Activated CD8-positive, alpha-beta memory T cell treated with anti-CD3 and anti-CD28 coated beads for 4 hours (primary cell): Measurements from ENCODE around the gene SLC25A29.
A peak's percentile ranks its signal among the peaks of the same experiment; 100 is the strongest.

Source experiments
- DNase-seq, 2 donors: peaks; one replicate each; pipeline ENCODE4 v3.0.0-alpha.2; 2020; ENCODE audit warnings: low read depth in 2 of 2

The SLC25A29 gene

DNA sequence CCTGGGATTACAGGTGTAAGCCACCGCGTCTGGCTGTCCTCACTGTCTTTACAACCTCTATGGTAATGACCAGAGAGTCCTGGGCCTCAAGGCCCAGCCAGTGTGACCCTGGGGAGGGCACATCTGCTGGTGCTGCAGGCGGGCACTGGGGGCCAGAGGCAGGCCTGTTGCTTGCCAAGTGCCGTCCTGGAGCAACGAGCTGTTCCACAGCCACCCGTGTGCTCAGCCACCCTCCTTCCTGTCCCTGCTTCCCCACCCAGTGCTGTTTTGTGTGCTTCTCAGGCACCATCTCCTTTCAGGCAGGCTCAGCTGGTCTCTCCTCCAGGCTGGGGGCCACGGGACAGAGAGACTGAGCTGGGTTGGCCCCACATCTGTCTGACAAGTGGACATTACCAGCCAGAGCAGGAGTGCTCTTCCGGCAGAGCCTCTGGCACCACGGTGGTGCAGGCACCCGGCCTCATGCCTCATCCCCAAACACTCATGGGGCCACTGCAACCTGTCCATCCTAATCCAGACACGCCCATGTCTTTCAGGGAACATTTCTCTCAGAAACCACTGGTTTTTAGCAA is 25.9 kb upstream of the SLC25A29 start:
- no peak for DNase-seq

DNA sequence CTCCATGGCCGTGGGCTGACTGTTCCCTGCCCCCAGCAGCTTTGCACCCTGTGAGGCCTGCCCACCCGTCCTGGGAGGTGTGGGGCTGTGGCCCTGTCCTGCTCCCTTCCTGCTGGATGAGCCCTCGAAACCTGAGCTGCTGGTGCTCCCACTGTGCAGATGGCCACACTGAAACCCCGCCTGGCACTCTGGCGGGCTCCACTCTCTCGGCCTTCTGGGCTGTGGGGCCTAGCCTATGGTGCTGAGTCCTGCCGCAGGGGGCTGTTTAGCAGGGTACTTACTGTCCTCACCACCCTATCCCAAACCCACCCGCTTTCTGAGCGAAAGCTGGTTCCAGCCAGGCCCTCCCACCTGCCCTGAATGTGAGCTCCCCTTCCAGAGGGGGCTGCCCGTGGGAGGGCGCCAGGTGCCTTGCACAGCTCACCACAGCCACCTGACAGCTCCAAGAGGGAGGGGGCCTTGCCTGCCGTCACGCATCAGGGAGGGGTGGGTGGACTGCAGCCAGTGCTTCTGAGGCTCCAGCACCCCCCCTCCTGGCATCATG is 24.2 kb upstream of the SLC25A29 start:
- DNase-seq, result no peak

- DNase-seq, result no peak
Observed at GRCh38 chr14:100330007-100330344, 23.7 kb upstream of the SLC25A29 start.

- DNase-seq, result no peak
Observed at GRCh38 chr14:100329233-100330006, 23.2 kb upstream of the SLC25A29 start.

DNA sequence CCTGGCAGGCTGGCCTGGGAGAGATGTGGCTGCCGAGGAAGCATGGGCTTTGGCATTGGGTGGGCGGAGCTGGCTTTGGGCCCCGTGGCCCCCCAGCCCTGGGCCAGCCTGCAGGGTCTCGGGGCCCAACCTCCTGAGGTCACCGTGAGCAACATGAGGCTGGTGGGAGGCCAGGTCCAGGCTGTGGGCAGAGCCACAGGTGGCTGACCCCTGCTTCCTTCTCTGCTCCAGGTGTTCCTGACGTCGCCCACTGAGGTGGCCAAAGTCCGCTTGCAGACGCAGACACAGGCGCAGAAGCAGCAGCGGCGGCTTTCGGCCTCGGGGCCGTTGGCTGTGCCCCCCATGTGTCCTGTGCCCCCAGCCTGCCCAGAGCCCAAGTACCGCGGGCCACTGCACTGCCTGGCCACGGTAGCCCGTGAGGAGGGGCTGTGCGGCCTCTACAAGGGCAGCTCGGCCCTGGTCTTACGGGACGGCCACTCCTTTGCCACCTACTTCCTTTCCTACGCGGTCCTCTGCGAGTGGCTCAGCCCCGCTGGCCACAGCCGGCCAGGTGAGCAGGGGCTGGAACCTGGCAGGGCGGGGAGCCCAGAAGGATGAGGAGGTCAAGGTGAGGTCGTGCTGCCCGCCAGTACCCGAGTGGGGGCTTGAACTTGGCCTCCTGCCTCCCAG is 22.4 kb upstream of the SLC25A29 start:
- DNase-seq, result no peak

DNA sequence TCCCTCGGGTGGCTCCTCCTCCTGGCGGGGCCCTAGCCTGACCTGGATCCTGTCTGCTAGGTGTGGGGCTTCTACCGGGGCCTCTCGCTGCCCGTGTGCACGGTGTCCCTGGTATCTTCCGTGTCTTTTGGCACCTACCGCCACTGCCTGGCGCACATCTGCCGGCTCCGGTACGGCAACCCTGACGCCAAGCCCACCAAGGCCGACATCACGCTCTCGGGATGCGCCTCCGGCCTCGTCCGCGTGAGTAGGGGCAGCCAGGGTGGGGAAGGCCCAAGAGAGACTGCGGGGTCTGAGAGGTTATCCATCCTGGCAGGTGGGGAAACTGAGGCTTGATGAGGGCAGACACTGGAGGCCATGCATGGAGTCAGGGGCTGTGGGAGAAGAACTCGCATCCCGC is 20.9 kb upstream of the SLC25A29 start:
- DNase-seq, result no peak

DNA sequence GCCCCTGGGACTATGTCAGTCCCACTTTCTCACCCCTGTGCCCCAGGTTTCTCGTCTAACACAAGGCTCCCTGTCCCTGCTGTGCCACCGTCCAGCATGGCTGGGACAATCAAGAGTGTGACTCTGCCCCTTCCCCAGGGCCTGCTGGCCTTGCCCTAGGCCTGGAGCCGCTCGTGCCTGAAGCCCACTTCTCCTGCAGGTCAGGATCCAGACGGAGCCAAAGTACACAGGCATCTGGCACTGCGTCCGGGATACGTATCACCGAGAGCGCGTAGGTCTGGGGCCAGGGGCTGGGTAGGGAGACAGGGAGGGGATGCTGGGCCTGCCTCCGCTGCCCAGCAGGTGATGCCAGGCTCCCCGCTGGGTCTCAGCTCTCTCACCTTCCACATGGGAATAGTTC is 19.7 kb upstream of the SLC25A29 start:
- DNase-seq, result no peak

DNA sequence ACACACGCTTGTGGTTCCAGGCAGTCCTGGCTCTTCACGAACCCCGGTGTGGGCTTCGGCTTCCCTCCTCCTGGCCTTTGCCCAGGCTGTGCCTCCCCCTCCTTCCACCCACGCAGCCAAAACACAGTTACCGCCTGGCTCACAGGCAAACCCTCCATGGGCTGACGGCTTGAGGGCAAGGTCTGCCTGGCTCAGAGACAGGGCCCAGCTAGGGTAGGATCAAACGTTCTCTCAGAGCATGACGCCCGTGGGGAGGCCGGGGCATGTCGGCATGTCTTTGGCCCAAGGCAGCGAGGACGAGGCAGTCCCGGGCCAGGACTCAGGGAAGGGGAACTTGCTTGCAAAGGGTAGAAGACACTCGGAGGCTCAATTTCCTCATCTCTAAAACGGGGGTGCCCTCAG is 19.0 kb upstream of the SLC25A29 start:
- DNase-seq, result no peak

DNA sequence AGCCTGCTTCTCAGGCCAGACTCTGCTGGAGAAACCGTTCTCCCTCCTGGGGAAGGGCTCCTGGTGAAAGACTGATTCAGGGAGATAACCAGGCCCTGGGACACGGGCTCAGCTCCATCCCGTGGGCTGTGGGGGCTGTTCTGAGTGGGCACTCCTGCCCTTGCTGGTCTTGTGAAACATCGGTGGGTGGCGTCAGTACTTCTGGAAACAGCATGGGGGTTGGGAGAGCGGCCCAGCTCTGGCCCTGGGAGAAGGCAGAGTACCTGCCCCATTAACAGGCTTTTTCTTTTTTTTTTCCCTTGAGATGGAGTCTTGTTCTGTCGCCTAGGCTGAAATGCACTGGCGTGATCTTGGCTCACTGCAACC is 17.7 kb upstream of the SLC25A29 start:
- no peak for DNase-seq

DNA sequence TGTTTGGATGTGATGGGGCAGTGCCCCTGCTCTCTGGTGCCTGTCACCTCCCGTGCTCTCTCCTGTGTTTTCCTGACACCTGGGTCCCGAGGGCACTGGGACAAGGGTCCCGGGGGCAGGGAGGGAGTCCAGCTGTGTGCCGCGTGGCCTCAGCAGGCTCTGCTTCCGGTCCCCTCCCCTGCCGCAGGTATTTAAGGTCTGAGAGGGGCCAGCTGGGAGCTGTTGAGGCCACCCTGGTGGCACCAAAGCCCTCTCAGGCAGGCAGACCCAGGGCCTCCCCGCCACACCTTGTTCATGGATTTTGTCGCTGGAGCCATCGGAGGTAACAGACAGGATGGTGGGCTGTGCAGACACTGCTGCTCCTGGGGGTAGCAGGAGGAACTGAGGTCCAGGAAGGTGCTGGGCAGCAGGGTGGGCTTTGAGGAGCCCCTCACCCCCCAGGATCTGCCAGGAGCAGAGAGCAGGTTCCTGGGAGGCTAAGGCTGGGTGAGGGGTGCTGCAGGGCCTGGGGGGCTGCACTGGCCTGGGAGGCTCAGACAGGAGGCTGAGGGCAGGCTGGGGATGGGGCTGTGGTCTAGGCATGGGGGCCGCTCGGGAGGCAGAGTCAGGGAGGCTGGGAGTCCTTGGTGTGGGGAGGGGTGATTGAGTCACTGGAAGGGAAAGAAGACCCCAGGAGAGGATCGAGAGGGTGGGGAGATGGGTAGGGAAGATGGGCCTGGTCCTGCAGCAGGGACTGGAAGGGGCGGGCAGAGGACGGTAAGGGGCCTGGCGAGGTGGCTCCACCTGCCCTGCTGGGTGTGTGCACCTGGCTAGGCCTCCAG is 17.1 kb upstream of the SLC25A29 start, which contains the start of gene SLC25A47:
SLC25A47 (plus strand) TSS at position 219 of the 821 bp plus-strand sequence; CDS start at position 295, 76 bp downstream.
- no peak for DNase-seq

GRCh38 chr14:100322138-100322957 is 16.1 kb upstream of the SLC25A29 start:
- DNase-seq, result no peak

DNA sequence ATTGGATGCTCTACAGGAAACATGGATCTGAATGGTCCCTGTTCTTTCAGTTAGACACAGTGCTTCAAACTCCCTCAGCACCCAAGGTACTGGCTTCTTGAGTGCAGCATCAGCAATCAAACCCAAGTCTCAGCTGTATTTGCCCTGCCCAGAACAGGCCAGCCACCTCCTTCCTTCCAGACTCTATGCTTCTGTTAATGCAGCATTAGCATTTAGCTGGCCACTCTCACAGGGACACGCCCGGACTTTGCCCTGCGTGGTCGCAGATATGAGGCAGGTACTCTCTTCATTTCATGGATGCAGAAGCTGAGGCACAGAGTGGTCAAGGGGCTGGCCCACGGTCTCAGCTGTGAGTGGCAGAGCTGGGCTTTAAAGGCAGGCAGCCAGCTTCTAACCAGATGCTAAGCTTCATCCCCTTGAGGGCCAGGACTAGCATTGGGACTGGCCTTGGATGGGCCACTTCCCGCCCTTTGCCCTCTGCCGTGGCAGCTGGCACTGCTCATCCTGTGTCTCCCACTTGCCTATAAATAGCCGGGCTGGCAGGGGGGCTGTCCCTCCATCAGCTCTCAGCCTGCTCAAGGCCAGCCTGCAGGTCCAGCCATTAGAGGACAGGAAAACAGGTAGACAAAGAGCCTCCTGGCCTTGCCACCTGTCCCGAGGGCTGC is 15.4 kb upstream of the SLC25A29 start:
- DNase-seq, result no peak

- DNase-seq, result no peak
Observed at GRCh38 chr14:100320157-100320856, 14.1 kb upstream of the SLC25A29 start.

GRCh38 chr14:100317912-100318808 is 11.9 kb upstream of the SLC25A29 start:
- DNase-seq, result peak; percentile 30 to 43

DNA sequence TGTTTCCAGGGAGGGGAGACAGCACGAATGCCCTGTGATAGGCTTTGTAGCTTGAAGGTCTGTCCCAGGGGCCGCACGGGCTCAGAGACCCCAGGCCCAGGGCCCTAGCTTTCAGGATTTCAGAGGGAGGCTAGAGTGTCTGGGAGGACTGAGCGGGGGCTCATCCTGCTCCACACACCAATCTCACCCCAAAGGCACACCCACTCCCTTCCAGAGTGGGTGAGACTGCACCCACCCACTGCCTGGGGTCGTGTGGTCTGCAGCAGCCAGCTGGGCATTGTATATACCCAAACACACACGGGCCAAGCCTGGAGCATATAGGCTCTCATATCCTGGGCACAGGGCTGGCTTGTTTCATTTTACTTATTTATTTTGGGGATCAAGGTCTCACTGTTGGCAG is 11.1 kb upstream of the SLC25A29 start:
- DNase-seq, result no peak

DNA sequence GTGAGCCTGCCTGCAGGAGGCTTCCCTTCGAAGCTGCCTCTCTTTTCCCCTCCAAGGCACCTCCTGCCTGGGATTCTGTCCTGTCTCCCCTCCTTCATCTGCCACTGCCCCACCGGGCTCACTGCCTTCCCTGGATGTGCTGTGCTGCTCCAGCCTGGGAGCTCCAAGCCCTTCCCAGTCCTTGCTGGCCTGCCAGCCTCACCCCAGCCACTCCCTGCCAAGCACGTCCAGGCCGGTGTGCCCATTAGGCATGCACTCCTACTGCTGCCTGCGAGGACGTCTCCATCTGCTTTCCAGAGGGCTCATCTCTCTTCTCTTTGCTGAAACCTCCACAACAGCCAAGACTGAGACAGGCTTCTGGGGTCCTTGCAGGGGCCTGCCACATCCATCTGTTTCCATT is 8.5 kb upstream of the SLC25A29 start:
- no peak for DNase-seq

DNA sequence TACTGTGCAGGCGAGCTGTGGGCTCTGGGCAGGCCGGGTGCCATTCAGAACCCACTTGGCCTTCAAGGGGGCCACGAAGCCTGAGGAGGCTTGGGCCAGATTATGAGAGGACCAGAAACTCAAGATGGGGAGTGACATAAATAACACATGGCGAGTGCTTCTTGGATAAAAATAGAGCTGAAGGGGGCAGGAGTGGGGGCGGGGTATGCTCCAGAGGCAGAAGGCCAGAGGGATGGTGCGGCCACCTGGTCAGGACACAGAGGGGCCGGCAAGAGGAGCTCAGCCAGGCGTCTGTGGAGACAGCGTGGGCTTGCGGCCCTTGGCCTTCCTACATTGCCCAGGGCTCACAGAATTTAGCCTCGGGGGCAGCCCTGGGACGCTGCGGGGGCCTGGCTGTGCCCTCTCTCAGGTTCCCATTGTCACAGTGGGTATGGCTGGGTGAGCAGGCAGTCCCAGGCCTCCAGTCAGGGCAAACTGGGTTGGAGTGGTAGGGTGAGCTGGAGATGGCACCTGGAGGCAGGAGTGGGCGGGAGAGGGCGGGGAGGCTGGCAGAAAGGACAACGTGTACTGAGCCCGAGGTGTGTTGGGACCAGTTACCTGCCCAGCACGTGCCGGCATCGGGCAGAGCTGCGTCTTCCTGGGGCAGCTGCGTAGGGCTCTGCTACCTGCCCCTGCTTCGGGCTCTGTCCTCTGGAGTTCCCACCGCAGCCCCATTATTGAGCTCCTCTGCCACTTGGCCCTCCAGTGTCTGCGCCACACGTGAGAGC is 7.4 kb upstream of the SLC25A29 start:
- DNase-seq, result no peak

GRCh38 chr14:100312877-100313400 is 6.7 kb upstream of the SLC25A29 start:
- no peak for DNase-seq
